OCI-LY3 (cell line): Measurements from ENCODE around the gene MTFMT.

Experiments used
- CTCF ChIP-seq: fragments of 200-600, 300-600 bp; sonication (generic); IDR thresholded peaks from 2 replicates; pipeline ENCODE4 v1.5.1; 2014; ENCODE audit warnings: antibody characterized with exemption, low read length, low read depth
- EZH2phosphoT487 ChIP-seq: fragments of 200-600 bp; shearing (Covaris generic); IDR thresholded peaks from 2 replicates; pipeline ENCODE4 v1.6.1; 2018; ENCODE audit warnings: antibody characterized with exemption, mixed run types, low read depth

- TF ChIP-seq CTCF: no peak
- no peak for TF ChIP-seq EZH2phosphoT487
These were observed 29.2 kb upstream of the MTFMT start for GRCh38 chr15:65058394-65059368.
